K562 (cell line): Measurements from ENCODE around the gene C1orf74.

ENCODE experiments used
- L3MBTL2 ChIP-seq: fragments of 450-650 bp; IDR thresholded peaks from 2 replicates; pipeline ENCODE4 v1.6.1; 2016; ENCODE audit warnings: mild to moderate bottlenecking, moderate library complexity
- NCOR1 ChIP-seq: fragments of 450-650 bp; IDR thresholded peaks from 2 replicates; pipeline ENCODE4 v1.6.1; 2016; ENCODE audit warnings: mild to moderate bottlenecking, moderate library complexity
- NFIC ChIP-seq: fragments of 450-650 bp; IDR thresholded peaks from 2 replicates; pipeline ENCODE4 v1.6.1; 2017; ENCODE audit warnings: mild to moderate bottlenecking, inconsistent platforms
- TCF7L2 ChIP-seq: fragments of 150-350 bp; IDR thresholded peaks from 2 replicates; pipeline ENCODE4 v1.6.1; 2016; ENCODE audit warnings: low read depth, mild to moderate bottlenecking, low read length, moderate library complexity
- TF ChIP-seq, protein P1 (sequence below): fragments of 450-650 bp; IDR thresholded peaks from 2 replicates; pipeline ENCODE4 v1.6.1; 2016; ENCODE audit warnings: antibody characterized with exemption

GRCh38 chr1:209823143-209824041, 39.0 kb upstream of the C1orf74 start:
- TF ChIP-seq NFIC (no peak), NCOR1 (no peak), TCF7L2 (no peak), L3MBTL2 (no peak)
- TF ChIP-seq, protein P1, sequence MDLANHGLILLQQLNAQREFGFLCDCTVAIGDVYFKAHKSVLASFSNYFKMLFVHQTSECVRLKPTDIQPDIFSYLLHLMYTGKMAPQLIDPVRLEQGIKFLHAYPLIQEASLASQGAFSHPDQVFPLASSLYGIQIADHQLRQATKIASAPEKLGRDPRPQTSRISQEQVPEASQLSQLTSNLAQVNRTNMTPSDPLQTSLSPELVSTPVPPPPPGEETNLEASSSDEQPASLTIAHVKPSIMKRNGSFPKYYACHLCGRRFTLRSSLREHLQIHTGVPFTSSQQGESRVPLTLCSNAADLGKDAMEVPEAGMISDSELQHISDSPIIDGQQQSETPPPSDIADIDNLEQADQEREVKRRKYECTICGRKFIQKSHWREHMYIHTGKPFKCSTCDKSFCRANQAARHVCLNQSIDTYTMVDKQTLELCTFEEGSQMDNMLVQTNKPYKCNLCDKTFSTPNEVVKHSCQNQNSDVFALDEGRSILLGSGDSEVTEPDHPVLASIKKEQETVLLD: no peak
